GM12878 (cell line): ENCODE data around the gene NXN. TPM values are rescaled to one million over a fixed set of nuclear protein-coding genes. Genes with fewer than 3 reads are reported as not detected.

Experiments used
- BACH1 ChIP-seq: fragments of 450-650 bp; IDR thresholded peaks from 2 replicates; pipeline ENCODE4 v1.6.1; 2017; ENCODE audit warnings: mild to moderate bottlenecking, borderline replicate concordance
- CBX5 ChIP-seq: sonication (generic); IDR thresholded peaks from 2 replicates; pipeline ENCODE4 v1.6.1; 2016; ENCODE audit warnings: low read depth, moderate library complexity, mild to moderate bottlenecking, inconsistent platforms
- CEBPB ChIP-seq, 2 experiments: fragments of 150-350 bp in 1 of 2; IDR thresholded peaks; 2 replicates each; pipeline ENCODE4 v1.6.1; 2012 to 2014; ENCODE audit warnings: low read depth in 2 of 2, low read length in 2 of 2, borderline replicate concordance in 1 of 2, inconsistent platforms in 1 of 2
- CREB1 ChIP-seq: IDR thresholded peaks from 2 replicates; pipeline ENCODE4 v1.6.1; 2012; ENCODE audit warnings: low read depth, mild to moderate bottlenecking, inconsistent platforms
- CREM ChIP-seq: IDR thresholded peaks from 2 replicates; pipeline ENCODE4 v1.6.1; 2014; ENCODE audit warnings: antibody characterized with exemption, low read depth
- HDAC6 ChIP-seq: fragments of 200-600 bp; sonication (generic); IDR thresholded peaks from one replicate; pipeline ENCODE4 v1.8.0; 2017; ENCODE audit warnings: antibody characterized with exemption; ENCODE audit not compliant: unreplicated experiment
- IRF5 ChIP-seq: fragments of 450-650 bp; IDR thresholded peaks from 2 replicates; pipeline ENCODE4 v1.6.1; 2017; ENCODE audit warnings: borderline replicate concordance
- MEF2B ChIP-seq: fragments of 450-650 bp; IDR thresholded peaks from 2 replicates; pipeline ENCODE4 v1.6.1; 2018; ENCODE audit warnings: mild to moderate bottlenecking, moderate library complexity; ENCODE audit not compliant: partially characterized antibody, poor library complexity, severe bottlenecking
- MYB ChIP-seq: fragments of 150-350 bp; IDR thresholded peaks from 2 replicates; pipeline ENCODE4 v1.6.1; 2014; ENCODE audit warnings: mild to moderate bottlenecking, low read depth, low read length, borderline replicate concordance
- PAX5 ChIP-seq: IDR thresholded peaks from 2 replicates; pipeline ENCODE4 v1.6.1; 2011; ENCODE audit warnings: low read depth, low read length, borderline replicate concordance
- PKNOX1 ChIP-seq: fragments of 450-650 bp; IDR thresholded peaks from 2 replicates; pipeline ENCODE4 v1.6.1; 2016; ENCODE audit warnings: mild to moderate bottlenecking
- RBBP5 ChIP-seq: fragments of 200-600 bp; sonication (generic); conservative IDR thresholded peaks from 2 replicates; pipeline ENCODE4 v1.6.1; 2016
- RELA ChIP-seq: fragments of 450-650 bp; IDR thresholded peaks from 2 replicates; pipeline ENCODE4 v1.8.0; 2014; ENCODE audit warnings: borderline replicate concordance; ENCODE audit not compliant: partially characterized antibody
- SMAD5 ChIP-seq: IDR thresholded peaks from 2 replicates; pipeline ENCODE4 v1.6.1; 2016; ENCODE audit warnings: antibody characterized with exemption, low read depth
- SP1 ChIP-seq: IDR thresholded peaks from one replicate; pipeline ENCODE4 v1.6.1; 2011; ENCODE audit warnings: low read depth, low read length
- SPI1 ChIP-seq: IDR thresholded peaks from 2 replicates; pipeline ENCODE4 v1.6.1; 2011; ENCODE audit warnings: low read depth, mild to moderate bottlenecking, low read length, moderate library complexity, borderline replicate concordance; ENCODE audit not compliant: insufficient read depth
- SREBF1 ChIP-seq: IDR thresholded peaks from 2 replicates; pipeline ENCODE4 v1.6.1; 2012; ENCODE audit warnings: mild to moderate bottlenecking, low read length
- STAT3 ChIP-seq: IDR thresholded peaks from 2 replicates; pipeline ENCODE4 v1.6.1; 2011; ENCODE audit warnings: low read depth, low read length, improper control_type of control experiment
- TAF1 ChIP-seq: IDR thresholded peaks from 2 replicates; pipeline ENCODE4 v1.6.1; 2011; ENCODE audit warnings: mild to moderate bottlenecking, low read depth, low read length, borderline replicate concordance
- USF1 ChIP-seq: IDR thresholded peaks from 2 replicates; pipeline ENCODE4 v1.6.1; 2011; ENCODE audit warnings: borderline replicate concordance, low read depth, mild to moderate bottlenecking, moderate library complexity, mixed read lengths, low read length; ENCODE audit not compliant: insufficient read depth; ENCODE audit errors: extremely low read length
- WRNIP1 ChIP-seq: IDR thresholded peaks from 2 replicates; pipeline ENCODE4 v1.6.1; 2011; ENCODE audit warnings: low read depth, low read length, improper control_type of control experiment, borderline replicate concordance
- ZNF592 ChIP-seq: fragments of 450-650 bp; IDR thresholded peaks from 2 replicates; pipeline ENCODE4 v1.6.1; 2017; ENCODE audit warnings: mild to moderate bottlenecking, moderate library complexity
- ZNF622 ChIP-seq: fragments of 450-650 bp; IDR thresholded peaks from 2 replicates; pipeline ENCODE4 v1.6.1; 2017; ENCODE audit warnings: mild to moderate bottlenecking, inconsistent platforms
- polyA plus RNA-seq, 11 experiments: library from polyadenylated mRNA; depleted of rRNA in 4 of 11; unstranded in 6 of 11; stranded (reverse) in 5 of 11; fragments of >200 nt; fragmentation: Nextera tagmentation in 4 of 11; fragmentation: Illumina TruSeq in 1 of 11; extraction: Ambion mirVana in 4 of 11; extraction: Trizol in 1 of 11; gene quantifications; 1 replicate in 1 of 11; 2 replicates in 10 of 11; pipeline versions ENCODE4 v1.2.1 to v1.2.3, GENCODE V29; 2011 to 2016; ENCODE audit warnings: inconsistent platforms in 2 of 11, missing spikeins in 2 of 11, low read depth in 1 of 11
- total RNA-seq, 4 experiments: library from RNA; depleted of rRNA in 3 of 4; stranded (reverse); fragments of >200 nt in 3 of 4; fragmentation: Illumina TruSeq in 1 of 4; extraction: Trizol in 1 of 4; gene quantifications; 2 replicates each; pipeline versions ENCODE4 v1.2.1 to v1.2.3, GENCODE V29; 2013 to 2021

The NXN gene
- total and polyA plus RNA-seq, 10 of the 15 experiments (the other 5 are each of a cell fraction or from before 2014, with no cell fraction given): 0.04 to 1.2 (median 0.30) TPM

- no peak for TF ChIP-seq WRNIP1
- TF ChIP-seq CREM: peak; percentile 98
- TF ChIP-seq MEF2B: peak; percentile 72
- peak; percentile 17 for TF ChIP-seq RELA
- peak; percentile 99 for TF ChIP-seq TAF1
- no peak for TF ChIP-seq IRF5
- peak; percentile 75; the same call in 1 of the 2 replicates for TF ChIP-seq SMAD5
- peak; percentile 51 for TF ChIP-seq HDAC6
- no peak for TF ChIP-seq CEBPB (IDR thresholded peaks at IDR 0.05; ENCODE audit: borderline replicate concordance in 1 of 2, low read depth in 2 of 2, low read length in 2 of 2)
- TF ChIP-seq SPI1: no peak
- no peak for TF ChIP-seq STAT3
- peak; percentile 96 for TF ChIP-seq CREB1
- no peak for TF ChIP-seq RBBP5
- TF ChIP-seq USF1: peak; percentile 94
- 0 out of 2 replicates have a peak, but pooled peaks have one; percentile 14 for TF ChIP-seq BACH1
- no peak for TF ChIP-seq ZNF622
- TF ChIP-seq SREBF1: no peak; the same call in 1 of the 2 replicates
- TF ChIP-seq PKNOX1: no peak
- TF ChIP-seq ZNF592: no peak
- TF ChIP-seq PAX5: 0 out of 2 replicates have a peak, but pooled peaks have one; percentile 58
- no peak for TF ChIP-seq MYB
- no peak for TF ChIP-seq CBX5
- peak; percentile 77 for TF ChIP-seq SP1
Observed at GRCh38 chr17:996554-997344, 17.2 kb upstream of the NXN start, which contains the start of gene TIMM22 (continued).
